Fibroblast of the aortic adventitia (primary cell): ENCODE measurements around the gene UGT1A8. TPM values are rescaled to one million over a fixed set of nuclear protein-coding genes. Genes with fewer than 3 reads are reported as not detected.

Experiments
- DNase-seq: peaks from one replicate; pipeline ENCODE4 v3.0.0-alpha.2; 2010; ENCODE audit warnings: low read depth
- H3K4me3 ChIP-seq: 2 replicates; pipeline ENCODE4 v1.5.1; 2011; ENCODE audit warnings: low read depth, mild to moderate bottlenecking, control low read depth, low read length, moderate library complexity
- total RNA-seq: library from RNA; depleted of rRNA; stranded (reverse); fragments of >200 nt; gene quantifications from 2 replicates; pipeline ENCODE4 v1.2.3, GENCODE V29; 2012; ENCODE audit warnings: low replicate concordance
- TF ChIP-seq, protein P1 (sequence below): IDR thresholded peaks from 2 replicates; pipeline ENCODE4 v1.5.1; 2011; ENCODE audit warnings: mild to moderate bottlenecking, low read length, control low read depth, inconsistent platforms; ENCODE audit not compliant: insufficient read depth

The UGT1A8 gene
- total RNA-seq, 1 donor, result 0.09 TPM

DNA sequence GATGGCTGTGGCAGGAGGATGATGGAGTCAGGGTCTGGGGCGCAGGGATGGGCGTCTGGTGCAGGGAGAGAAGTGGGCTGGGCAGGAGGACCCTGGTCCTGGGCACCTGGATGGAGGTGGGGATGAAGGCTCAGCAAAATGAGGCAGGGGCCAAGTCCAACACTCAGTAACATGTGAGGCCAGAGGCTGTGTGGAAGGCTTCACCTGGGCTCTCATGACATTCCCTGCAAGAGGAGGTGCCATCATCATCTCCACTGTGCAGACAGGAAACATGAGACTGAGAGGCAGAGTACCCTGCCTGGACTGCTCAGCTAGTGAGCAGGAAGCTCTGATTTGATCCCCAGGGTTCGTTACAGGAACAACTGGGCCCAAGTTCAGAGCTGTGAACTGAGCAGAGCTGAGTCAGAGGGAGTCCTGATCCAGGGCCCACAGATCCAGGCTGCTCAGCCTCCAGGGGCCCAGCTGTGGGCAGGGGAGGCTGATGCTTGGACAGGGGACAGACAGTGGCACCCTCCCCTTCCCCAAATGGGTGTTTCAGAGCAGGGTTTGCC lies 200.0 kb downstream of the UGT1A8 start:
- no peak overlapping the region for H3K4me3 ChIP-seq
- peak; percentile 40 for DNase-seq
- TF ChIP-seq, protein P1, sequence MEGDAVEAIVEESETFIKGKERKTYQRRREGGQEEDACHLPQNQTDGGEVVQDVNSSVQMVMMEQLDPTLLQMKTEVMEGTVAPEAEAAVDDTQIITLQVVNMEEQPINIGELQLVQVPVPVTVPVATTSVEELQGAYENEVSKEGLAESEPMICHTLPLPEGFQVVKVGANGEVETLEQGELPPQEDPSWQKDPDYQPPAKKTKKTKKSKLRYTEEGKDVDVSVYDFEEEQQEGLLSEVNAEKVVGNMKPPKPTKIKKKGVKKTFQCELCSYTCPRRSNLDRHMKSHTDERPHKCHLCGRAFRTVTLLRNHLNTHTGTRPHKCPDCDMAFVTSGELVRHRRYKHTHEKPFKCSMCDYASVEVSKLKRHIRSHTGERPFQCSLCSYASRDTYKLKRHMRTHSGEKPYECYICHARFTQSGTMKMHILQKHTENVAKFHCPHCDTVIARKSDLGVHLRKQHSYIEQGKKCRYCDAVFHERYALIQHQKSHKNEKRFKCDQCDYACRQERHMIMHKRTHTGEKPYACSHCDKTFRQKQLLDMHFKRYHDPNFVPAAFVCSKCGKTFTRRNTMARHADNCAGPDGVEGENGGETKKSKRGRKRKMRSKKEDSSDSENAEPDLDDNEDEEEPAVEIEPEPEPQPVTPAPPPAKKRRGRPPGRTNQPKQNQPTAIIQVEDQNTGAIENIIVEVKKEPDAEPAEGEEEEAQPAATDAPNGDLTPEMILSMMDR, result no peak

DNA sequence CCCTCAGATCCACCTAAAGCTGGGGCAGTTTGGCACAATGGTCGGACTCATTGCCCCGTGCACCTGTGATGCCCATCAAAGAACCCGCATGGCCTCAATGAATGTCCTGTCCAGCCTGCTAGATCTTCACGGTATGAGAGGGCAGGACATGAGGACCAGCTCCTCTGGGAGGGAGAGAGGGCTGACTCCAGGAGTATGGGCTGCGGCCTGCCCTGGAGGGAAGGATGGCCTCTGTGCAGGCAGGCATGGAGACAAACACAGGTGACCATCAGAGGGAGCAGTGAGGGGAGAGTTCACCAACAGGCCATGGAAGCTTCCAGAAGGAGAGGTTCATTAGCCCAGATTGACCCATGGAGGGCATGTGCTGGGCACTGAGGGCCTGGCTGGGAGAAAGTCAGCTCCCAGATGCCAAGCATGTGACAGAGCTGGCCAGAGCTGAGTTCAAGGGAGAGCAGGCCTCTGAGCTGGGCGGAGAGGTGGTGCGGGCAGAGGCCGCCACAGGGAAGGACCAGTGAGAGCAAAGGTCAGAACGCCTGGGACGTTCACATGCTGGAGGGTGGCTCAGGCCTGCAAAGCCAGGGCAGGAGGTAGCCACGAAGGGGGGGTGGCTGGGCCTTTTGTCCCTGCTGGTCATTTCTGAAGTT lies 200.7 kb downstream of the UGT1A8 start:
- DNase-seq, result no peak
- TF ChIP-seq, protein P1, result no peak
- H3K4me3 ChIP-seq, result no peak overlapping the region

DNA sequence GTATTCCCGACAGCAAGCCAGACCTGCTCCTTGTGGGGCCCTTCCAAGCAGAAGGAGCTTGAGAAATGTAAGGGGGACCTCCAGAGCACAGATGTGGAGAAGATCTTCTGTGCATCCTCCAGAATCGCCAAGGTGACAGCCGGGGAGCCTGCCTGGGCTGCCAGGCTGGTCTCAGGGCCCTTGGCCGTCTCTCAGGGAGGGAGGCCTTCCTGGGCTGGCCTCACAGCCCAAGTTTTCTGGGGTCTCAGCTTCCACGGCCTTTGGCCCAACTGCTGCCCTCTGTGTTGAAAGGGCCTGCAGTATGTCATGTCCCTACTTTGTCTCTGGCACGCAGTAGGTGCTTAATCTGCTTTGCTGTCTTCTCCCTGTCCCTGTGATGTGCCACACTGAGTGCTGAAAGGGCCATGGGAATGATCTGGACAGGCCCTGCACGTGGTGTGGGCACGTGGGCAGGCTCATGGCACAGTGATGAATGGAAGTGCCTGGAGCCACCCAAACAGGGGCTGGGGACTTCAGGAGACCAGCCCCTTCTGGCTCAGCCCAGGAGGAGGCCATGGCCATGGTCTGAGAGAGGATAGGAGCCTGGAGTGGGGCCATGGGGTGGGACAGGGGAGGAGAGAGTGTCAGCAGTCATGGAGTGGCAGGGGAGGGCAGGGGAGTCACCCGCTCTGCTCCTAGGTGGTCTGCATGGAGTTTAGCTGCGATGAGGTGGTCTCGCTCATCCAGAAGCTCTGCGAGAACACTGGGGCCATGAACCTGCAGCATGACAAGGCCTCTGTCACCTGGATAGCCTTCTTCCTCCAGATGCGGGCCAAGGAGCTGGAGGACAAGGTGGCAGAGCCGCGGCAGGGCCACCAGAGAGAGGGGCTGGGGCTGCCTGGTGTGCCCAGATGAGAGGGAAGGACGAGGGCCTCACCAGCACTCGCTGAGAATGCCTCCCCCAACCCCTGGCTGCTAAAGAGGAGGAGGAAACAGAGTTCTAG lies 201.5 kb downstream of the UGT1A8 start:
- TF ChIP-seq, protein P1, result no peak
- DNase-seq, result no peak

DNA sequence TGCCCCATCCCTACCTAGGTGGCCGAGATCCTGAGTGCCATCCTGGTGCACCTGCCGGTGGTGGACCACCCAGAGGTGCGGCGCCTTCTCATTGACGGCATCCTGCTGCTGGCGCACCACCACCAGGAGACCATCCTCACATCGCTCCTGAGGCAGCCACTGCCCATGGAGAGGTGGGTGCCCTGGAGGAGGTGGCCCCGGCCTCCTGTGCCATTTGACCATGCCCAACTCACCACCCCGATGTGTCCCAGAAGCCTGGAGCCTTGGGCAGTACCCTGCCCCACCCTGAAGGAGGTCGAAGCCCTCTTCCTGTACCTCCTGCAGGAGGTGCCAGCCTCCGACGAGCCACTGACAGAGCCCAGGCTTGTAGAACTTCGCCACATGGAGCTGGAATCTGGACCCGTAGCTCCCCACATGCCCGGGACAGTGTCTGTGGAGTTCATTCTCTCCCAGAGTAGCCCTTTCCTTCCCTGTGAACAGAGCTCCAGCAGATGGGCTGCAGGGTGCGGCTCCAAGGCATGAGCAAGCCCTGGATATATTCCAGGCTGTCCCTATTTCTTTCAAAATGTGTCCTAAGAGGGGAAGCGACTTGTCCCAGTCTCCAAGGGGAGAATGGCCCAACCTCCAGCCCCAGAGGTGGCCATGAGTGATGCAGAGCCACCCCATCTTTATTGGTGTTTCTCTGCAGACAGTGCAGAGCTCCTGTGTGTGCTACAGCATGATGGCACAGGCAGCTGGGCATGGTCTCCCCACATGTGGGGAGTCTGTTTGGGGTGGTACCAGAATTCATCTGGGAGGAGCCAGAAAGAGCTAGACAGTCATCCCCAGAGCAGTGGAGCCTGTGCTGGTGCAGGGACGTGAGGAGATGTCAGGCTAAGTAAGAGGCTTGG lies 202.7 kb downstream of the UGT1A8 start:
- H3K4me3 ChIP-seq, result no peak overlapping the region
- TF ChIP-seq, protein P1, result no peak
- DNase-seq, result no peak

More for the DNA sequence above, 201.5 kb downstream of the UGT1A8 start:
- no peak overlapping the region for H3K4me3 ChIP-seq

DNA sequence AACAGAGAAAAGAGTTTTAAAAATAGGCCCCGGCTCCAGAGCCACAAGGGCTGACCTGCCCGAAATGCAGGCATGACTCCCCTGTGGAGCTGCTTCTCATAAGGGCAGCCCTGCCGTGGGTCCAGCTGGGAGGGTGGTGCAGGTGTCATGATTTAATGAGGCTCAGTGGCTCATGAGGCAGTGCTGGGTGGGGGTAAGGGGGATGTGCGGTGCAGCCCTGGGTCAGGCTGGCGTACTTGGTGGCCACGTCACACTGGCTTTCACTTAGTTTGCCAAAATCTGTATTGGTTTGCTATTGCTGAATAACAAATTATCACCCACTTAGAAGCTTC lies 203.3 kb downstream of the UGT1A8 start:
- TF ChIP-seq, protein P1, result no peak
- DNase-seq, result no peak
- H3K4me3 ChIP-seq, result no peak overlapping the region

DNA sequence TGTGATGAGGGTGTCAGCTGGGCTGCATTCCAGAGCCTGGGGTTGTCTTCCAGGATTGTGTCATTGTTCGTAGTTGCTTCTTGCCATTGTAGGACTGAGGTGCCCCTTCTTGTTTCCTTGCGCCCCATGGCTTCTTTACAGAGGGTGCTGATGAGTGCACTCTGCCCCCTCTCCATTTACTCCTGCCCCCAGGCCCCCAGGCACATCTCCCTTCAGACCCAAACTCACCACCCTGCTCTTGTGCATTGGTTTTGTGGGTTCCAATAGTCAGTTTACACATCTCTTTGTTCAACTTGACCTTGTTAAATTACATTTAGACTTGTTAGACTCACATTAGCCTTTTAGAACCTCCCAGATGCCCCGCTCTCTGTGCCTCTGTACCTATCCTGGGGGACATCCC lies 203.8 kb downstream of the UGT1A8 start:
- no peak overlapping the region for H3K4me3 ChIP-seq
- TF ChIP-seq, protein P1, result no peak
- no peak for DNase-seq
